Transverse colon (tissue), 4 donors: ENCODE data around the gene KCNAB2.

ENCODE experiments used
- POLR2A ChIP-seq: fragments of 450-650 bp; IDR thresholded peaks from one replicate; pipeline ENCODE4 v1.6.1; 2016; ENCODE audit warnings: antibody characterized with exemption, mild to moderate bottlenecking, moderate library complexity
- POLR2AphosphoS5 ChIP-seq, 3 donors: sonication (generic); formaldehyde crosslinking; IDR thresholded peaks; one replicate each; pipeline ENCODE4 v1.6.1; 2016; ENCODE audit warnings: antibody characterized with exemption in 3 of 3
- TF ChIP-seq, protein P1 (sequence below), 5 experiments: fragments of 200-600 bp in 3 of 5; fragments of 450-650 bp in 2 of 5; sonication (generic) in 3 of 5; IDR thresholded peaks; 1 replicate in 2 of 5; 2 replicates in 3 of 5; pipeline ENCODE4 v1.5.1; 2016 to 2017; ENCODE audit warnings: antibody characterized with exemption in 5 of 5, inconsistent platforms in 3 of 5, mild to moderate bottlenecking in 2 of 5, moderate library complexity in 1 of 5

DNA sequence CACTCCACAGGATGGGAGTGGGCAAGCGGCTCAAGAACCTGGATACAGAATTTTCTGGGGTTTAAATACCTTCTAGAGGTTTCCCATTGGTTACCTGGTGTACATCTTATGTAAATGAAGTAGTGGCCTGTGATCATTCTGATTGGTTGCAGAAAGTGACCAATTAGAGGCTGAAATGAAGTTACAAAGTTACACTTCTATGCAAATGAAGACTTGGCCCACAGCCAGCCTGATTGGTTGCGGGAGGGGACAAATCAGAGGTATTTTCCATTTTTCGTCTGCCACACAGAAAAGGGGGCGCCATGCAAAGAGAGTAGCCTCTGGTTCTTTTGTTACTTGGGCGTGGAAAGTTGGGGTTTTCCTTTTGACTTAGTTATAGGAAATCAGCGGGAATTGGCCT lies 8.9 kb downstream of the KCNAB2 start:
- TF ChIP-seq, protein P1, sequence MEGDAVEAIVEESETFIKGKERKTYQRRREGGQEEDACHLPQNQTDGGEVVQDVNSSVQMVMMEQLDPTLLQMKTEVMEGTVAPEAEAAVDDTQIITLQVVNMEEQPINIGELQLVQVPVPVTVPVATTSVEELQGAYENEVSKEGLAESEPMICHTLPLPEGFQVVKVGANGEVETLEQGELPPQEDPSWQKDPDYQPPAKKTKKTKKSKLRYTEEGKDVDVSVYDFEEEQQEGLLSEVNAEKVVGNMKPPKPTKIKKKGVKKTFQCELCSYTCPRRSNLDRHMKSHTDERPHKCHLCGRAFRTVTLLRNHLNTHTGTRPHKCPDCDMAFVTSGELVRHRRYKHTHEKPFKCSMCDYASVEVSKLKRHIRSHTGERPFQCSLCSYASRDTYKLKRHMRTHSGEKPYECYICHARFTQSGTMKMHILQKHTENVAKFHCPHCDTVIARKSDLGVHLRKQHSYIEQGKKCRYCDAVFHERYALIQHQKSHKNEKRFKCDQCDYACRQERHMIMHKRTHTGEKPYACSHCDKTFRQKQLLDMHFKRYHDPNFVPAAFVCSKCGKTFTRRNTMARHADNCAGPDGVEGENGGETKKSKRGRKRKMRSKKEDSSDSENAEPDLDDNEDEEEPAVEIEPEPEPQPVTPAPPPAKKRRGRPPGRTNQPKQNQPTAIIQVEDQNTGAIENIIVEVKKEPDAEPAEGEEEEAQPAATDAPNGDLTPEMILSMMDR (IDR thresholded peaks at IDR 0.05) = no peak
- no peak for TF ChIP-seq POLR2AphosphoS5 (IDR thresholded peaks at IDR 0.05)
- no peak for TF ChIP-seq POLR2A
